ENCODE data around the gene CDK5RAP3. TPM values are rescaled to one million over a fixed set of nuclear protein-coding genes. Genes with fewer than 3 reads are reported as not detected.

CDK5RAP3 gene
- total RNA-seq, 1 donor from 2014 or later, result 62.8 TPM

- no peaks in the 10 kb centered on the region for H3K9me3 Mint-ChIP-seq (ENCODE audit: unreplicated experiment)
- Histone ChIP-seq H3K4me2 (ENCODE audit: low read length) (peak overlapping the region; percentile 88), H3K79me2 (ENCODE audit: insufficient read depth, low read length) (no peaks in the 10 kb centered on the region), H3K27ac (ENCODE audit: low read depth, low read length) (no peak overlapping the region), H3K4me3 (ENCODE audit: insufficient read depth, low read depth, low read length) (peak overlapping the region; percentile 40), H3K4me1 (ENCODE audit: insufficient read depth, low read length) (peaks cover 11% of the 10 kb centered on the region), H2AFZ (ENCODE audit: low read depth, low read length) (peak overlapping the region; percentile 80), H3K9me3 (ENCODE audit: insufficient read depth, low read depth, low read length) (no peaks in the 10 kb centered on the region), H4K20me1 (ENCODE audit: insufficient read depth, low read length) (no peaks in the 10 kb centered on the region), H3K36me3 (ENCODE audit: insufficient read depth, low read length) (no peaks in the 10 kb centered on the region), H3K27me3 (ENCODE audit: insufficient read depth, low read length) (no peaks in the 10 kb centered on the region), H3K9ac (ENCODE audit: low read length) (peak overlapping the region; percentile 74)
- peaks cover 10% of the 10 kb centered on the region for H3K4me1 Mint-ChIP-seq (ENCODE audit: low read depth, unreplicated experiment)
- no peak for TF ChIP-seq EZH2 (IDR thresholded peaks at IDR 0.05; ENCODE audit: insufficient read depth, low read length)
- TF ChIP-seq CTCF (IDR thresholded peaks at IDR 0.05; ENCODE audit: insufficient read depth, low read depth, low read length), result peak; percentile 74
- DNase-seq (ENCODE audit: low read depth) (peak; percentile 68), FAIRE-seq (no peak)
- H3K4me3 Mint-ChIP-seq (ENCODE audit: unreplicated experiment), result peak overlapping the region; percentile 43
- peak overlapping the region; percentile 44 for H3K27ac Mint-ChIP-seq (ENCODE audit: unreplicated experiment)
- no peaks in the 10 kb centered on the region for H3K27me3 Mint-ChIP-seq (ENCODE audit: low read depth, unreplicated experiment)
- peaks cover 4% of the 10 kb centered on the region for H3K36me3 Mint-ChIP-seq (ENCODE audit: low read depth, unreplicated experiment)
Measured at GRCh38 chr17:47949197-47949759, 21.6 kb upstream of the CDK5RAP3 start.

- Mint-ChIP-seq H3K36me3 (ENCODE audit: low read depth, unreplicated experiment) (peaks cover 4% of the 10 kb centered on the region), H3K4me1 (ENCODE audit: low read depth, unreplicated experiment) (peaks cover 10% of the 10 kb centered on the region), H3K27ac (ENCODE audit: unreplicated experiment) (no peak overlapping the region), H3K4me3 (ENCODE audit: unreplicated experiment) (no peak overlapping the region), H3K9me3 (ENCODE audit: unreplicated experiment) (no peaks in the 10 kb centered on the region), H3K27me3 (ENCODE audit: low read depth, unreplicated experiment) (no peaks in the 10 kb centered on the region)
- Histone ChIP-seq H3K4me1 (ENCODE audit: insufficient read depth, low read length) (peaks cover 11% of the 10 kb centered on the region), H3K36me3 (ENCODE audit: insufficient read depth, low read length) (no peaks in the 10 kb centered on the region), H3K4me2 (ENCODE audit: low read length) (peak overlapping the region; percentile 88), H3K9me3 (ENCODE audit: insufficient read depth, low read depth, low read length) (no peaks in the 10 kb centered on the region), H3K4me3 (ENCODE audit: insufficient read depth, low read depth, low read length) (no peak overlapping the region), H3K9ac (ENCODE audit: low read length) (peak overlapping the region; percentile 74), H3K27me3 (ENCODE audit: insufficient read depth, low read length) (no peaks in the 10 kb centered on the region), H4K20me1 (ENCODE audit: insufficient read depth, low read length) (no peaks in the 10 kb centered on the region), H3K27ac (ENCODE audit: low read depth, low read length) (no peak overlapping the region), H2AFZ (ENCODE audit: low read depth, low read length) (peak overlapping the region; percentile 80), H3K79me2 (ENCODE audit: insufficient read depth, low read length) (no peaks in the 10 kb centered on the region)
- TF ChIP-seq CTCF (IDR thresholded peaks at IDR 0.05; ENCODE audit: insufficient read depth, low read depth, low read length), result no peak
- TF ChIP-seq EZH2 (IDR thresholded peaks at IDR 0.05; ENCODE audit: insufficient read depth, low read length), result no peak
- no peak for FAIRE-seq
- no peak for DNase-seq (ENCODE audit: low read depth)
Measured at GRCh38 chr17:47949946-47950345, 21.0 kb upstream of the CDK5RAP3 start.

- Histone ChIP-seq H3K27ac (ENCODE audit: low read depth, low read length) (no peak overlapping the region), H3K4me3 (ENCODE audit: insufficient read depth, low read depth, low read length) (no peak overlapping the region), H2AFZ (ENCODE audit: low read depth, low read length) (no peak overlapping the region), H4K20me1 (ENCODE audit: insufficient read depth, low read length) (no peaks in the 10 kb centered on the region), H3K9me3 (ENCODE audit: insufficient read depth, low read depth, low read length) (no peaks in the 10 kb centered on the region), H3K27me3 (ENCODE audit: insufficient read depth, low read length) (no peaks in the 10 kb centered on the region), H3K36me3 (ENCODE audit: insufficient read depth, low read length) (no peaks in the 10 kb centered on the region), H3K79me2 (ENCODE audit: insufficient read depth, low read length) (no peaks in the 10 kb centered on the region), H3K4me2 (ENCODE audit: low read length) (no peak overlapping the region), H3K9ac (ENCODE audit: low read length) (no peak overlapping the region), H3K4me1 (ENCODE audit: insufficient read depth, low read length) (peaks cover 9% of the 10 kb centered on the region)
- peaks cover 2% of the 10 kb centered on the region for H3K36me3 Mint-ChIP-seq (ENCODE audit: low read depth, unreplicated experiment)
- no peaks in the 10 kb centered on the region for H3K9me3 Mint-ChIP-seq (ENCODE audit: unreplicated experiment)
- H3K27ac Mint-ChIP-seq (ENCODE audit: unreplicated experiment), result no peak overlapping the region
- H3K27me3 Mint-ChIP-seq (ENCODE audit: low read depth, unreplicated experiment), result no peaks in the 10 kb centered on the region
- H3K4me1 Mint-ChIP-seq (ENCODE audit: low read depth, unreplicated experiment), result peaks cover 10% of the 10 kb centered on the region
- TF ChIP-seq EZH2 (IDR thresholded peaks at IDR 0.05; ENCODE audit: insufficient read depth, low read length) (no peak), CTCF (IDR thresholded peaks at IDR 0.05; ENCODE audit: insufficient read depth, low read depth, low read length) (no peak)
- DNase-seq (ENCODE audit: low read depth) (no peak), FAIRE-seq (no peak)
- no peak overlapping the region for H3K4me3 Mint-ChIP-seq (ENCODE audit: unreplicated experiment)
Measured at GRCh38 chr17:47950448-47950847, 20.5 kb upstream of the CDK5RAP3 start.
